Calu3 (cell line): ENCODE measurements around the gene NPTXR. TPM values are rescaled to one million over a fixed set of nuclear protein-coding genes. Genes with fewer than 3 reads are reported as not detected.

Experiments
- BruUV-seq: library from RNA; stranded (reverse); fragments of 400-500 nt; replicated peaks from 2 replicates; lab custom pipeline; 2021; lab: Mats Ljungman, UMichigan
- CTCF ChIA-PET: fragments of 300-600 bp; sonication (Branson Sonifier 250); formaldehyde crosslinking; loops from one replicate; lab custom pipeline; 2022; ENCODE audit warnings: antibody characterized with exemption; lab: Charles Lee
- DNase-seq: peaks from one replicate; pipeline ENCODE4 v3.0.0; 2022
- H3K27ac Mint-ChIP-seq: one replicate; pipeline ENCODE4 v1.8.0; 2022; ENCODE audit warnings: mixed read lengths; ENCODE audit not compliant: unreplicated experiment
- H3K27me3 Mint-ChIP-seq: one replicate; pipeline ENCODE4 v1.8.0; 2022; ENCODE audit warnings: mixed read lengths; ENCODE audit not compliant: unreplicated experiment
- H3K36me3 Mint-ChIP-seq: one replicate; pipeline ENCODE4 v1.8.0; 2022; ENCODE audit warnings: mild to moderate bottlenecking, moderate library complexity, mixed read lengths; ENCODE audit not compliant: insufficient read depth, unreplicated experiment
- H3K4me1 Mint-ChIP-seq: one replicate; pipeline ENCODE4 v1.8.0; 2022; ENCODE audit warnings: mild to moderate bottlenecking, low read depth, mixed read lengths; ENCODE audit not compliant: unreplicated experiment
- H3K4me3 Mint-ChIP-seq: one replicate; pipeline ENCODE4 v1.8.0; 2022; ENCODE audit warnings: mild to moderate bottlenecking, low read depth, moderate library complexity, mixed read lengths; ENCODE audit not compliant: unreplicated experiment
- H3K9me3 Mint-ChIP-seq: one replicate; pipeline ENCODE4 v1.8.0; 2022; ENCODE audit warnings: low read depth, mixed read lengths; ENCODE audit not compliant: unreplicated experiment
- CTCF ChIP-seq: fragments of 200-600 bp; IDR thresholded peaks from one replicate; pipeline ENCODE4 v1.8.0; 2022; ENCODE audit warnings: antibody characterized with exemption; ENCODE audit not compliant: unreplicated experiment
- intact Hi-C: fragments of 100-400 bp; cut with micrococcal nuclease; formaldehyde crosslinking; loops from one replicate; pipeline ENCODE4 v1.10.0; 2022; ENCODE audit not compliant: unreplicated experiment
- total RNA-seq: library from RNA; stranded (reverse); gene quantifications from 2 replicates; pipeline ENCODE4 v1.2.3, GENCODE V29; 2022

The NPTXR gene
- total RNA-seq, 1 experiment from 2014 or later = 6.1 TPM

DNA sequence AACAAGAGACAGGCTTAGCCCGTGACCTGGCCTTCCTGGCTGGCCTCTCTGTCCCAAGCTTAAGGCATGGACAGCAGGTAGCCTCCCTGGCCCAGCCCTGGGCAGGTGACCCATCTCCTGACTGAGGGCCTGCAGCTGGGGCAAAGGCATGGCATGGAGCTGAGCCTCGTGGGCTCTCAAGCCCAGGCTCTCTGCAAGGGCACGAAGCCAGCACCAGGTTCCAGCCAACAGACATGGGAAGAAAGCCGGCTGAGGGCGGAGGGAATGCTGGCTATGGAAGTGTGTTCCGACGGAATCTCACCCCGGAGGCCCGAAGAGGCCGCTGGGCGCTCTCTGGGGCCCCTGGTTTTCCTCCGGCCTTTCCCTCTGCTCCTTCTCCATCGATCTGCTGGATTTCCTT, 62.8 kb downstream of the NPTXR start:
- Mint-ChIP-seq H3K9me3 (no peaks in the 10 kb centered on the region), H3K4me1 (no peaks in the 10 kb centered on the region), H3K36me3 (peaks cover 6% of the 10 kb centered on the region), H3K27me3 (no peaks in the 10 kb centered on the region), H3K4me3 (no peak overlapping the region), H3K27ac (no peak overlapping the region)
- no peak for TF ChIP-seq CTCF
- no peak for DNase-seq
- CTCF ChIA-PET = no interaction called here
- intact Hi-C loops = no loop called here
- no TSS peak for BruUV-seq

DNA sequence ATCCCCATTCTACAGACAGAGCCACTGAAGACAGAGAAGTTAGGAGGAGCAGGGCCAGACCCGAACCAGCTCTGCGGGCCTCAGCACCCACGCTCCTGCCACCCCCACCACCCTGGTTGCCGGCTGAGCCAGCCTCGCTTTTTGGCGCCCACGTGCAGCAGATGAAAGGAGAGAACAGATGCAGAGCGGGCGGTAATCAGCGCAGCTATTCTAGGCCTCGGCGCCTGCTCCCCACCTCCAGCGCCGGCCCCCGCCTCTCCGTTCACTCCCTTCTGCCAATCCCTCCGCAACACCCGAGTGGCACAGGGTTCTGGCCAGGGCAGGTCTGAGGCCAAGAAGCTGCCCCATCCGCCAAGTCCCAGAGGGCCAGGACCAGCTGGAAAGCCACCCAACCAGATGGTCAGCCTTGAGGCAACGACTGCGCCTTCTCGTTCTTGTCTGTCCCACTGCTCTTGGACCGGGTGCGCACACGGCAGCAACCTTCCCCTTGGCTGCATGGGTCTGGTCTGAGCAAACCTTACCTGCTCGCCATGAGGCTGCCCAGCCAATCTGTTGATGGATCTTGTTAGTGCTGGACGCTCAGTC, 66.6 kb downstream of the NPTXR start:
- H3K27ac Mint-ChIP-seq = no peak overlapping the region
- H3K27me3 Mint-ChIP-seq = no peaks in the 10 kb centered on the region
- no peaks in the 10 kb centered on the region for H3K9me3 Mint-ChIP-seq
- CTCF ChIA-PET = no interaction called here
- H3K36me3 Mint-ChIP-seq = no peaks in the 10 kb centered on the region
- no peak overlapping the region for H3K4me3 Mint-ChIP-seq
- H3K4me1 Mint-ChIP-seq = no peaks in the 10 kb centered on the region
- intact Hi-C loops = no loop called here
- no peak for TF ChIP-seq CTCF
- no TSS peak for BruUV-seq
- DNase-seq = no peak

- peaks cover 7% of the 10 kb centered on the region for H3K27me3 Mint-ChIP-seq
- H3K4me1 Mint-ChIP-seq = no peaks in the 10 kb centered on the region
- H3K27ac Mint-ChIP-seq = peak overlapping the region; percentile 72
- no TSS peak for BruUV-seq
- DNase-seq = no peak
- no peaks in the 10 kb centered on the region for H3K9me3 Mint-ChIP-seq
- intact Hi-C loops = no loop called here
- CTCF ChIA-PET = no interaction called here
- no peak overlapping the region for H3K4me3 Mint-ChIP-seq
- TF ChIP-seq CTCF = no peak
- no peaks in the 10 kb centered on the region for H3K36me3 Mint-ChIP-seq
These were observed 67.7 kb downstream of the NPTXR start for GRCh38 chr22:38776086-38776485.

GRCh38 chr22:38775656-38776055, 68.2 kb downstream of the NPTXR start:
- intact Hi-C loops = no loop called here
- Mint-ChIP-seq H3K27ac (no peak overlapping the region), H3K27me3 (peaks cover 12% of the 10 kb centered on the region), H3K9me3 (no peaks in the 10 kb centered on the region), H3K4me3 (no peak overlapping the region), H3K4me1 (no peaks in the 10 kb centered on the region), H3K36me3 (no peaks in the 10 kb centered on the region)
- no peak for TF ChIP-seq CTCF
- DNase-seq = no peak
- CTCF ChIA-PET = no interaction called here
- no TSS peak for BruUV-seq
